ENCODE results near the gene PLXDC2. TPM values are rescaled to one million over a fixed set of nuclear protein-coding genes. Genes with fewer than 3 reads are reported as not detected.

Gene PLXDC2
- total RNA-seq, 3 donors from 2014 or later (not counting 1 experiment from before 2014, with no cell fraction given) = 16.9 to 22.9 (median 21.6) TPM

GRCh38 chr10:19812976-19813375, 3.3 kb upstream of the PLXDC2 start:
- H3K4me3 Mint-ChIP-seq = no peak overlapping the region
- DNase-seq = no peak
- Histone ChIP-seq H3K27me3 (ENCODE audit: control insufficient read depth, insufficient read depth, low read length) (peaks cover 6% of the 10 kb centered on the region), H3K36me3 (ENCODE audit: control insufficient read depth, insufficient read depth, low read length) (no peaks in the 10 kb centered on the region), H3K4me1 (ENCODE audit: control insufficient read depth, insufficient read depth, low read length) (peaks cover 12% of the 10 kb centered on the region), H3K9me3 (ENCODE audit: control insufficient read depth, insufficient read depth, low read length) (no peaks in the 10 kb centered on the region), H3K4me3 (ENCODE audit: low read length) (no peak overlapping the region), H3K27ac (ENCODE audit: low read length) (no peak overlapping the region)
- H3K36me3 Mint-ChIP-seq = no peaks in the 10 kb centered on the region
- no peak for TF ChIP-seq CTCF (IDR thresholded peaks at IDR 0.05)
- peaks cover 19 to 23% of the 10 kb centered on the region in 2 donors for H3K4me1 Mint-ChIP-seq
- ATAC-seq = no peak
- no peaks in the 10 kb centered on the region for H3K9me3 Mint-ChIP-seq
- H3K27me3 Mint-ChIP-seq (ENCODE audit: low read depth in 2 of 2) = peaks cover 32 to 68% of the 10 kb centered on the region in 2 donors
- H3K27ac Mint-ChIP-seq = no peak overlapping the region
- WGBS (ENCODE audit: insufficient coverage) = 67% methylated on average over 1 of the region's 3 CpGs
- intact Hi-C loops (cut with micrococcal nuclease) = loop anchor here (10.0 kb wide), 1 partner anchor 802 kb away; no protein-coding TSS in a partner anchor

- Histone ChIP-seq H3K4me3 (ENCODE audit: low read length) (peak overlapping the region; percentile 20), H3K36me3 (ENCODE audit: control insufficient read depth, insufficient read depth, low read length) (no peaks in the 10 kb centered on the region), H3K27me3 (ENCODE audit: control insufficient read depth, insufficient read depth, low read length) (peaks cover 6% of the 10 kb centered on the region), H3K9me3 (ENCODE audit: control insufficient read depth, insufficient read depth, low read length) (no peaks in the 10 kb centered on the region), H3K4me1 (ENCODE audit: control insufficient read depth, insufficient read depth, low read length) (peaks cover 12% of the 10 kb centered on the region), H3K27ac (ENCODE audit: low read length) (no peak overlapping the region)
- WGBS (ENCODE audit: insufficient coverage) = 3% methylated on average over 30 of the region's 33 CpGs
- H3K4me3 Mint-ChIP-seq = peak overlapping the region; percentile 84
- H3K36me3 Mint-ChIP-seq = no peaks in the 10 kb centered on the region
- ATAC-seq (peak in 2 of 3 donors; percentile 22 to 51), DNase-seq (peak in 1 of 2 donors; percentile 37)
- peaks cover 28 to 48% of the 10 kb centered on the region in 2 donors for H3K27me3 Mint-ChIP-seq (ENCODE audit: low read depth in 2 of 2)
- no peaks in the 10 kb centered on the region for H3K9me3 Mint-ChIP-seq
- H3K27ac Mint-ChIP-seq = no peak overlapping the region
- peaks cover 31 to 41% of the 10 kb centered on the region in 2 donors for H3K4me1 Mint-ChIP-seq
- intact Hi-C loops (cut with micrococcal nuclease) = loop anchor here (5.0 to 10.0 kb wide), 2 partner anchors 800 to 1042 kb away; no protein-coding TSS in a partner anchor
- no peak for TF ChIP-seq CTCF (IDR thresholded peaks at IDR 0.05)
These were observed 1.0 kb upstream of the PLXDC2 start for GRCh38 chr10:19815036-19815730.

GRCh38 chr10:19815731-19816410, 361 bp upstream of the PLXDC2 start:
- H3K27me3 ChIP-seq (ENCODE audit: control insufficient read depth, insufficient read depth, low read length) = peaks cover 6% of the 10 kb centered on the region
- H3K4me3 ChIP-seq (ENCODE audit: low read length) = peak overlapping the region; percentile 36
- H3K9me3 ChIP-seq (ENCODE audit: control insufficient read depth, insufficient read depth, low read length) = no peaks in the 10 kb centered on the region
- peaks cover 31 to 41% of the 10 kb centered on the region in 2 donors for H3K4me1 Mint-ChIP-seq
- peak overlapping the region; percentile 64 to 68 for H3K27ac Mint-ChIP-seq
- no peaks in the 10 kb centered on the region for H3K9me3 Mint-ChIP-seq
- H3K4me3 Mint-ChIP-seq = peak overlapping the region; percentile 96
- TF ChIP-seq CTCF (IDR thresholded peaks at IDR 0.05) = no peak
- H3K27ac ChIP-seq (ENCODE audit: low read length) = no peak overlapping the region
- no peaks in the 10 kb centered on the region for H3K36me3 Mint-ChIP-seq
- peaks cover 12% of the 10 kb centered on the region for H3K4me1 ChIP-seq (ENCODE audit: control insufficient read depth, insufficient read depth, low read length)
- H3K27me3 Mint-ChIP-seq (ENCODE audit: low read depth in 2 of 2) = peaks cover 26 to 41% of the 10 kb centered on the region in 2 donors
- intact Hi-C loops (cut with micrococcal nuclease) = loop anchor here (5.0 to 10.0 kb wide), 2 partner anchors 799 to 1041 kb away; no protein-coding TSS in a partner anchor
- ATAC-seq = peak; percentile 53 to 70 (median 66)
- H3K36me3 ChIP-seq (ENCODE audit: control insufficient read depth, insufficient read depth, low read length) = no peaks in the 10 kb centered on the region
- peak in 1 of 2 donors; percentile 24 for DNase-seq
- WGBS (ENCODE audit: insufficient coverage) = 2% methylated on average over 56 of the region's 57 CpGs

All from natural killer cell (primary cell).